ENCODE data around the gene KCNK18.
"Not testable (repeated sequence)": the region's sequence is repeated elsewhere in the genome, so short reads cannot be mapped to it uniquely, and the experiment has no call there.

Gene KCNK18

GRCh38 chr10:117228210-117228609 is 30.9 kb downstream of the KCNK18 start:
- Histone ChIP-seq H3K27me3 (no peaks in the 10 kb centered on the region), H3K4me3 (ENCODE audit: low read depth, low read length) (no peak overlapping the region), H3K36me3 (no peaks in the 10 kb centered on the region), H3K9me3 (no peaks in the 10 kb centered on the region), H3K4me1 (peaks cover 1% of the 10 kb centered on the region; the same call in 1 of the 2 replicates)
- no peak for DNase-seq
- TF ChIP-seq, protein P1, sequence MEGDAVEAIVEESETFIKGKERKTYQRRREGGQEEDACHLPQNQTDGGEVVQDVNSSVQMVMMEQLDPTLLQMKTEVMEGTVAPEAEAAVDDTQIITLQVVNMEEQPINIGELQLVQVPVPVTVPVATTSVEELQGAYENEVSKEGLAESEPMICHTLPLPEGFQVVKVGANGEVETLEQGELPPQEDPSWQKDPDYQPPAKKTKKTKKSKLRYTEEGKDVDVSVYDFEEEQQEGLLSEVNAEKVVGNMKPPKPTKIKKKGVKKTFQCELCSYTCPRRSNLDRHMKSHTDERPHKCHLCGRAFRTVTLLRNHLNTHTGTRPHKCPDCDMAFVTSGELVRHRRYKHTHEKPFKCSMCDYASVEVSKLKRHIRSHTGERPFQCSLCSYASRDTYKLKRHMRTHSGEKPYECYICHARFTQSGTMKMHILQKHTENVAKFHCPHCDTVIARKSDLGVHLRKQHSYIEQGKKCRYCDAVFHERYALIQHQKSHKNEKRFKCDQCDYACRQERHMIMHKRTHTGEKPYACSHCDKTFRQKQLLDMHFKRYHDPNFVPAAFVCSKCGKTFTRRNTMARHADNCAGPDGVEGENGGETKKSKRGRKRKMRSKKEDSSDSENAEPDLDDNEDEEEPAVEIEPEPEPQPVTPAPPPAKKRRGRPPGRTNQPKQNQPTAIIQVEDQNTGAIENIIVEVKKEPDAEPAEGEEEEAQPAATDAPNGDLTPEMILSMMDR (IDR thresholded peaks at IDR 0.05; ENCODE audit: low read depth, low read length) = no peak

GRCh38 chr10:117230107-117230506 is 32.8 kb downstream of the KCNK18 start:
- H3K27me3 ChIP-seq; H3K36me3 ChIP-seq; H3K4me3 ChIP-seq (ENCODE audit: low read depth, low read length); DNase-seq; H3K4me1 ChIP-seq; H3K9me3 ChIP-seq: not testable (repeated sequence)

DNA sequence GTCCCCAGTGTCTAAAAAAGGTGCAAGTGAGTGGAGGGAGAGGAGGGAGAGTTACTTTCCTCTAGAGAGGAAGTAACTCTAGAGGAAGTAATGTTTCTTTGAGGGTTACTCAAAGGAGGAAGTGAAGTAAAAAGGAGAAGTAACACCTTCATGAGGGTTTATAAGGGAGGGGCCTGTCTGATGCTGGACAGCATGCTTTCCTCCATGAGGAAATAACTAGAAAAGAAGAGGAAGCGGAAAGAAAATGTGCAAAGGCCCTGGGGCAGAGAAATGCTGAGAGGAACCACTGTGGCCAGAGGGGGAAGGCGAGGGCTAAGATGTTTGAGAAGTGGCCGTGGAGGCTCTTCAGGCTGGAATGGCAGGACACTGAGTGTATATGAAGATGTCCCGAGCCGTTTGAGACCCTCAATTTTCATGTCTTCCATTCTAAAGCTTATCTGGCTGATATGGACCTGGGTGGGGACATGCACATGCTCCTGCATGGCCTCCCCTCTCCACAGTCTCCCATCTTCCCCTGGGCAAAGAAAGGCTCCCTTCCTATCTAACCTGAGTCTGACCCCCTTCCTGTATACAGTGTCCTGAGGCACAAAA is 40.2 kb downstream of the KCNK18 start:
- H3K4me1 ChIP-seq = peaks cover 4% of the 10 kb centered on the region; the same call in 1 of the 2 replicates
- H3K4me3 ChIP-seq (ENCODE audit: low read depth, low read length) = no peak overlapping the region
- DNase-seq = no peak
- TF ChIP-seq, protein P1 (IDR thresholded peaks at IDR 0.05; ENCODE audit: low read depth, low read length) = no peak
- H3K36me3 ChIP-seq = no peaks in the 10 kb centered on the region
- peaks cover 6% of the 10 kb centered on the region; the same call in 1 of the 2 replicates for H3K27me3 ChIP-seq
- H3K9me3 ChIP-seq = no peaks in the 10 kb centered on the region

GRCh38 chr10:117239051-117239450 is 41.8 kb downstream of the KCNK18 start:
- DNase-seq = no peak
- no peaks in the 10 kb centered on the region for H3K4me1 ChIP-seq
- no peaks in the 10 kb centered on the region for H3K36me3 ChIP-seq
- H3K27me3 ChIP-seq = peaks cover 6% of the 10 kb centered on the region; the same call in 1 of the 2 replicates
- H3K4me3 ChIP-seq (ENCODE audit: low read depth, low read length) = no peak overlapping the region
- H3K9me3 ChIP-seq = no peaks in the 10 kb centered on the region
- TF ChIP-seq, protein P1 (IDR thresholded peaks at IDR 0.05; ENCODE audit: low read depth, low read length) = no peak

- Histone ChIP-seq H3K4me3 (ENCODE audit: low read depth, low read length) (no peak overlapping the region), H3K27me3 (peaks cover 6% of the 10 kb centered on the region; the same call in 1 of the 2 replicates), H3K4me1 (no peaks in the 10 kb centered on the region), H3K36me3 (no peaks in the 10 kb centered on the region), H3K9me3 (no peaks in the 10 kb centered on the region)
- TF ChIP-seq, protein P1 (IDR thresholded peaks at IDR 0.05; ENCODE audit: low read depth, low read length) = no peak
- DNase-seq = no peak
These were observed 42.7 kb downstream of the KCNK18 start for GRCh38 chr10:117239721-117240620.

DNA sequence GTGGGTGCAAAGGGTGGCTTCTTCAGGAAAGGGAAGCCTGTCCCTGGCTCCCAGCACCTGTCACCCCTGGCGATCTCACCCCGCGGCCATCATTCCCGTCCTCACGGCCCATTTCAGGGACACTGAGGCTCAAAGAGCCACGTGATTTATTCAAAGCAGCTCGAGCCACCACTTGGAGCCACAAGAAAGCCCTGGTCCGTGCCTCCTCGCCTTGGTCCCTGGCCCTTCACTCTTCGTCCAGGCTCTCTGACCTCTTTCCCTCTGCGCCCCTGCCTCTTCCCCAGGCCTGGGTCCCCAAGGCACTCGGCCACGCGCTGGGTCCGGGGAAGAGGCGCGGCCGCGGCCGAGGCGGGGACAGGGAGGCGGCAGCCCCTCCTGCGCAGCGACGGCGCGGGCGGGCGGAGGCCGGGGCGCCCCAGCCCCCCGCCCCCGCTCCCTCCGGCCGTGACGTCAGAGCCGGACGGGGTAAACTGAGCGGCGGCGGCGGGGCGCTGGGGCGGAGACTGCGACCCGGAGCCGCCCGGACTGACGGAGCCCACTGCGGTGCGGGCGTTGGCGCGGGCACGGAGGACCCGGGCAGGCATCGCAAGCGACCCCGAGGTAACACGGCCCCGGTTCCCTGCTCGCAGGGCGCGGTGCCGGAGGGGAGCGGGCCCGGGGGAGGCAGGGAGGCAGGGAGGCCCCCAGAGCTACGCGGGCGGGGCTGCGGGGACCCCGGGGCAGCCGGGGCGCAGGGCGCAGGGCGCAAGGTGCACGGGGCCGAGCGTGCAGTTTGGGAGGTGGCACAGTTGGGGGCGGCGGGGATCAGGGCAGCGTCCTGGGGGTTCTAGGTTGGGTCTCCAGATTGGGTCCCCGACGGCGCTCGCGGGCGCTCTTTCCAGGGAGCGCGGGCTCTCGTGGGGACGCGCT is 43.6 kb downstream of the KCNK18 start, which contains the start of gene SLC18A2:
Gene SLC18A2, plus strand, starts transcription at position 494 of the 909 bp plus-strand sequence. CDS start 580 bp downstream, outside the sequence.
- TF ChIP-seq, protein P1 (IDR thresholded peaks at IDR 0.05; ENCODE audit: low read depth, low read length) = no peak
- peaks cover 6% of the 10 kb centered on the region; the same call in 1 of the 2 replicates for H3K27me3 ChIP-seq
- peak within 1 kb of the TSS; percentile 36 for H3K4me3 ChIP-seq (ENCODE audit: low read depth, low read length)
- no peaks in the 10 kb centered on the region for H3K9me3 ChIP-seq
- DNase-seq = no peak
- no peaks in the 10 kb centered on the region for H3K4me1 ChIP-seq
- no peaks in the 10 kb centered on the region for H3K36me3 ChIP-seq

Data from BE2C (cell line).